Osteoblast (primary cell): ENCODE results near the gene TLL2. TPM values are rescaled to one million over a fixed set of nuclear protein-coding genes. Genes with fewer than 3 reads are reported as not detected.

Experiments
- DNase-seq: peaks from one replicate; pipeline ENCODE4 v3.0.0; 2011; ENCODE audit warnings: low spot score, mixed read lengths; ENCODE audit not compliant: insufficient read length; ENCODE audit errors: missing footprints
- H2AFZ ChIP-seq: 2 replicates; pipeline ENCODE4 v1.6.0; 2011; ENCODE audit warnings: mild to moderate bottlenecking, low read length
- H3K27ac ChIP-seq: 2 replicates; pipeline ENCODE4 v1.5.1; 2011; ENCODE audit warnings: mild to moderate bottlenecking, low read depth, low read length, moderate library complexity
- H3K27me3 ChIP-seq: 2 replicates; pipeline ENCODE4 v1.6.0; 2012; ENCODE audit warnings: mild to moderate bottlenecking, control low read depth, inconsistent platforms, low read length, moderate library complexity; ENCODE audit not compliant: insufficient read depth
- H3K36me3 ChIP-seq: 2 replicates; pipeline ENCODE4 v1.5.1; 2011; ENCODE audit warnings: mild to moderate bottlenecking, low read length, control low read depth, moderate library complexity; ENCODE audit not compliant: insufficient read depth
- H3K4me1 ChIP-seq: 2 replicates; pipeline ENCODE4 v1.5.1; 2011; ENCODE audit warnings: mild to moderate bottlenecking, low read length, control low read depth, moderate library complexity; ENCODE audit not compliant: insufficient read depth
- H3K4me2 ChIP-seq: 2 replicates; pipeline ENCODE4 v1.6.0; 2011; ENCODE audit warnings: mild to moderate bottlenecking, low read length; ENCODE audit not compliant: insufficient read depth
- H3K4me3 ChIP-seq: fragments of 200-600 bp; sonication (generic); 3 replicates; pipeline ENCODE4 v1.5.1; 2012; ENCODE audit warnings: mild to moderate bottlenecking, low read length, inconsistent platforms; ENCODE audit not compliant: insufficient read depth
- H3K79me2 ChIP-seq: 2 replicates; pipeline ENCODE4 v1.6.0; 2012; ENCODE audit warnings: mild to moderate bottlenecking, low read length, control low read depth, inconsistent platforms; ENCODE audit not compliant: insufficient read depth
- H3K9me3 ChIP-seq: 2 replicates; pipeline ENCODE4 v1.5.1; 2011; ENCODE audit warnings: low read depth, low read length, control low read depth
- H4K20me1 ChIP-seq: 2 replicates; pipeline ENCODE4 v1.6.0; 2012; ENCODE audit warnings: mild to moderate bottlenecking, low read length, control low read depth; ENCODE audit not compliant: insufficient read depth
- CTCF ChIP-seq: IDR thresholded peaks from 2 replicates; pipeline ENCODE4 v1.5.1; 2011; ENCODE audit warnings: mild to moderate bottlenecking, low read depth, low read length, moderate library complexity; ENCODE audit errors: extremely low read depth
- total RNA-seq: library from RNA; depleted of rRNA; stranded (reverse); fragments of >200 nt; gene quantifications from 2 replicates; pipeline ENCODE4 v1.2.3, GENCODE V29; 2012

TLL2 gene
- total RNA-seq, 1 donor: 0.36 TPM

- H3K4me2 ChIP-seq: no peak overlapping the region
- no peaks in the 10 kb centered on the region for H4K20me1 ChIP-seq
- no peaks in the 10 kb centered on the region for H3K36me3 ChIP-seq
- H3K27me3 ChIP-seq: no peaks in the 10 kb centered on the region
- no peak overlapping the region for H3K27ac ChIP-seq
- H3K4me3 ChIP-seq: no peak overlapping the region
- H2AFZ ChIP-seq: no peak overlapping the region
- no peaks in the 10 kb centered on the region for H3K9me3 ChIP-seq
- H3K4me1 ChIP-seq: no peaks in the 10 kb centered on the region
- no peak for TF ChIP-seq CTCF
- DNase-seq: no peak
- H3K79me2 ChIP-seq: no peaks in the 10 kb centered on the region
Measured at GRCh38 chr10:96339383-96339782, 174.3 kb downstream of the TLL2 start.

- Histone ChIP-seq H4K20me1 (no peaks in the 10 kb centered on the region), H3K36me3 (no peaks in the 10 kb centered on the region), H3K27ac (no peak overlapping the region), H3K4me3 (no peak overlapping the region), H2AFZ (no peak overlapping the region), H3K9me3 (no peaks in the 10 kb centered on the region), H3K79me2 (no peaks in the 10 kb centered on the region), H3K27me3 (no peaks in the 10 kb centered on the region), H3K4me2 (no peak overlapping the region), H3K4me1 (no peaks in the 10 kb centered on the region)
- no peak for DNase-seq
- TF ChIP-seq CTCF: no peak
Measured at GRCh38 chr10:96338279-96338925, 175.3 kb downstream of the TLL2 start.

- H3K4me2 ChIP-seq: no peak overlapping the region
- H3K36me3 ChIP-seq: no peaks in the 10 kb centered on the region
- no peak overlapping the region for H2AFZ ChIP-seq
- no peak overlapping the region for H3K4me3 ChIP-seq
- no peak overlapping the region for H3K27ac ChIP-seq
- DNase-seq: no peak
- H3K9me3 ChIP-seq: no peaks in the 10 kb centered on the region
- H3K4me1 ChIP-seq: no peaks in the 10 kb centered on the region
- no peaks in the 10 kb centered on the region for H4K20me1 ChIP-seq
- no peak for TF ChIP-seq CTCF
- H3K27me3 ChIP-seq: no peaks in the 10 kb centered on the region
- H3K79me2 ChIP-seq: no peaks in the 10 kb centered on the region
Measured at GRCh38 chr10:96337106-96337505, 176.6 kb downstream of the TLL2 start.

GRCh38 chr10:96334616-96335526 is 178.9 kb downstream of the TLL2 start:
- H3K4me1 ChIP-seq: no peaks in the 10 kb centered on the region
- DNase-seq: peak; percentile 69

More at GRCh38 chr10:96334616-96335526, 178.9 kb downstream of the TLL2 start:
- no peaks in the 10 kb centered on the region for H3K79me2 ChIP-seq
- H3K4me3 ChIP-seq: no peak overlapping the region
- H3K27me3 ChIP-seq: no peaks in the 10 kb centered on the region
- H4K20me1 ChIP-seq: no peaks in the 10 kb centered on the region
- H3K27ac ChIP-seq: no peak overlapping the region
- H3K9me3 ChIP-seq: no peaks in the 10 kb centered on the region
- peak; percentile 87 for TF ChIP-seq CTCF
- H3K4me2 ChIP-seq: no peak overlapping the region
- H3K36me3 ChIP-seq: no peaks in the 10 kb centered on the region
- no peak overlapping the region for H2AFZ ChIP-seq
